Measurements from ENCODE around the gene WDR91.

DNA sequence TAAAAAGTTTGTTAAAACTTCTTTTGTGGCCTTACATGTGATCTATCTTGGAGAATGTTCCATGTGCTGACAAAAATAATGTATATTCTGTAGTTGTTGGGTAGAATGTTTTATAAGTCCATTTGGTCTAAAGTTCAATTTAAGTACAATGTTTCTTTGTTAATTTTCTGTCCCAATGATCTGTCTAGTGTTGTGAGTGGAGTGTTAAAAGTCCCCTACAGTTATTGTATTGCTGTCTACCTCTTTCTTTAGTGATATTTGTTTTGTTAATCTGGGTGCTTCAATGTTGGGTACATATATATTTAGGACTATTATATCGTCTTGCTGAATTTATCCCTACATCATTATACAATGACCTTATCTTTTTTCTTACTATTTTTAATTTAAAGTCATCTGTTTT lies 56.6 kb downstream of the WDR91 start:
- TF ChIP-seq, protein P1, sequence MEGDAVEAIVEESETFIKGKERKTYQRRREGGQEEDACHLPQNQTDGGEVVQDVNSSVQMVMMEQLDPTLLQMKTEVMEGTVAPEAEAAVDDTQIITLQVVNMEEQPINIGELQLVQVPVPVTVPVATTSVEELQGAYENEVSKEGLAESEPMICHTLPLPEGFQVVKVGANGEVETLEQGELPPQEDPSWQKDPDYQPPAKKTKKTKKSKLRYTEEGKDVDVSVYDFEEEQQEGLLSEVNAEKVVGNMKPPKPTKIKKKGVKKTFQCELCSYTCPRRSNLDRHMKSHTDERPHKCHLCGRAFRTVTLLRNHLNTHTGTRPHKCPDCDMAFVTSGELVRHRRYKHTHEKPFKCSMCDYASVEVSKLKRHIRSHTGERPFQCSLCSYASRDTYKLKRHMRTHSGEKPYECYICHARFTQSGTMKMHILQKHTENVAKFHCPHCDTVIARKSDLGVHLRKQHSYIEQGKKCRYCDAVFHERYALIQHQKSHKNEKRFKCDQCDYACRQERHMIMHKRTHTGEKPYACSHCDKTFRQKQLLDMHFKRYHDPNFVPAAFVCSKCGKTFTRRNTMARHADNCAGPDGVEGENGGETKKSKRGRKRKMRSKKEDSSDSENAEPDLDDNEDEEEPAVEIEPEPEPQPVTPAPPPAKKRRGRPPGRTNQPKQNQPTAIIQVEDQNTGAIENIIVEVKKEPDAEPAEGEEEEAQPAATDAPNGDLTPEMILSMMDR (IDR thresholded peaks at IDR 0.05) = no peak
- TF ChIP-seq POLR2AphosphoS5 (IDR thresholded peaks at IDR 0.05) (no peak), POLR2A (IDR thresholded peaks at IDR 0.05) (no peak), EP300 (IDR thresholded peaks at IDR 0.05) (no peak)

Measured in upper lobe of left lung (tissue), 4 donors.